GM12878 (cell line): ENCODE results near the gene MTR. TPM values are rescaled to one million over a fixed set of nuclear protein-coding genes. Genes with fewer than 3 reads are reported as not detected.

Experiments
- ATAC-seq: fragments of 200-7000 bp; cut with Tn5 transposase; 3 replicates; pipeline ENCODE4 v1.9.1; 2020; ENCODE audit warnings: mild to moderate bottlenecking, moderate library complexity
- BruUV-seq: library from RNA; stranded (reverse); fragments of 400-500 nt; replicated peaks from 2 replicates; lab custom pipeline; 2021; lab: Mats Ljungman, UMichigan
- CTCF ChIA-PET: fragments of 300-600 bp; sonication (Branson Sonifier 250); formaldehyde crosslinking; extraction: SDS; loops from one replicate; lab custom pipeline; 2021; ENCODE audit warnings: inconsistent platforms; lab: Yijun Ruan, JAX
- POLR2A ChIA-PET: fragments of 350-600 bp; formaldehyde crosslinking; extraction: SDS; loops from one replicate; lab custom pipeline; 2021; ENCODE audit warnings: inconsistent platforms; lab: Charles Lee
- RAD21 ChIA-PET: fragments of 300-600 bp; sonication (Branson Sonifier 250); formaldehyde crosslinking; loops from one replicate; lab custom pipeline; 2023; ENCODE audit warnings: antibody characterized with exemption; ENCODE audit not compliant: unreplicated experiment; lab: Charles Lee
- SMC1A ChIA-PET: fragments of 300-600 bp; sonication (Branson Sonifier 250); formaldehyde crosslinking; loops from one replicate; lab custom pipeline; 2023; ENCODE audit not compliant: unreplicated experiment, uncharacterized antibody; lab: Charles Lee
- DNase-seq: peaks from one replicate; pipeline ENCODE4 v3.0.0-alpha.2; 2011; ENCODE audit warnings: low read depth, low spot score
- FAIRE-seq: peaks from 3 replicates; lab custom pipeline; 2011; peaks lifted over from hg19 to GRCh38; lab: Jason Lieb, UNC
- H2AFZ ChIP-seq: 2 replicates; pipeline ENCODE4 v1.6.0; 2011; ENCODE audit warnings: low read depth, low read length, control low read depth; ENCODE audit not compliant: control insufficient read depth
- H3K27ac ChIP-seq: 2 replicates; pipeline ENCODE4 v1.5.1; 2011; ENCODE audit warnings: control low read depth; ENCODE audit not compliant: control insufficient read depth, insufficient read depth
- H3K27me3 ChIP-seq, 2 experiments: replicated peaks in 1 of 2; 2 replicates each; pipeline versions ENCODE4 v1.6.0 to v1.6.1; 2011; ENCODE audit warnings: low read length in 1 of 2; ENCODE audit not compliant: control insufficient read depth in 2 of 2, insufficient read depth in 2 of 2
- H3K36me3 ChIP-seq, 2 experiments: 2 replicates each; pipeline ENCODE4 v1.5.1; 2011; ENCODE audit warnings: low read length in 1 of 2; ENCODE audit not compliant: control insufficient read depth in 2 of 2, insufficient read depth in 2 of 2
- H3K4me1 ChIP-seq: 2 replicates; pipeline ENCODE4 v1.6.1; 2011; ENCODE audit warnings: mild to moderate bottlenecking, low read length, moderate library complexity, mixed read lengths; ENCODE audit not compliant: control insufficient read depth, insufficient read depth
- H3K4me2 ChIP-seq: 2 replicates; pipeline ENCODE4 v1.6.0; 2011; ENCODE audit warnings: control low read depth; ENCODE audit not compliant: control insufficient read depth, insufficient read depth
- H3K4me3 ChIP-seq: fragments of 200-600 bp; sonication (generic); 2 replicates; pipeline ENCODE4 v1.5.1; 2016
- H3K79me2 ChIP-seq: 2 replicates; pipeline ENCODE4 v1.6.0; 2011; ENCODE audit warnings: low read length; ENCODE audit not compliant: control insufficient read depth, insufficient read depth
- H3K9ac ChIP-seq: 2 replicates; pipeline ENCODE4 v1.8.0; 2011; ENCODE audit warnings: low read length, control low read depth, mixed read lengths; ENCODE audit not compliant: control insufficient read depth, insufficient read depth
- H3K9me3 ChIP-seq: replicated peaks from 3 replicates; pipeline ENCODE4 v1.5.1; 2011; ENCODE audit warnings: mild to moderate bottlenecking, low read length; ENCODE audit not compliant: control insufficient read depth, insufficient read depth
- H4K20me1 ChIP-seq: 2 replicates; pipeline ENCODE4 v1.6.0; 2011; ENCODE audit not compliant: control insufficient read depth, insufficient read depth
- BMI1 ChIP-seq: fragments of 450-650 bp; IDR thresholded peaks from 2 replicates; pipeline ENCODE4 v1.6.1; 2016; ENCODE audit warnings: mild to moderate bottlenecking, moderate library complexity, borderline replicate concordance
- DPF2 ChIP-seq: fragments of 450-650 bp; IDR thresholded peaks from 2 replicates; pipeline ENCODE4 v1.6.1; 2017; ENCODE audit warnings: mild to moderate bottlenecking
- GATAD2B ChIP-seq: fragments of 450-650 bp; conservative IDR thresholded peaks from 2 replicates; pipeline ENCODE4 v1.6.1; 2017; ENCODE audit warnings: low read depth, mild to moderate bottlenecking, moderate library complexity
- JUNB ChIP-seq: IDR thresholded peaks from 2 replicates; pipeline ENCODE4 v1.6.1; 2016; ENCODE audit warnings: antibody characterized with exemption, mild to moderate bottlenecking
- KLF5 ChIP-seq: fragments of 450-650 bp; IDR thresholded peaks from 2 replicates; pipeline ENCODE4 v1.6.1; 2014; ENCODE audit warnings: mild to moderate bottlenecking; ENCODE audit not compliant: partially characterized antibody
- LARP7 ChIP-seq: fragments of 450-650 bp; IDR thresholded peaks from 2 replicates; pipeline ENCODE4 v1.6.1; 2017; ENCODE audit warnings: mild to moderate bottlenecking
- MLLT1 ChIP-seq: fragments of 450-650 bp; IDR thresholded peaks from 2 replicates; pipeline ENCODE4 v1.6.1; 2016; ENCODE audit warnings: mild to moderate bottlenecking
- NFXL1 ChIP-seq: fragments of 450-650 bp; IDR thresholded peaks from 2 replicates; pipeline ENCODE4 v1.6.1; 2017; ENCODE audit warnings: antibody characterized with exemption, mild to moderate bottlenecking, borderline replicate concordance
- NR2C1 ChIP-seq: fragments of 450-650 bp; IDR thresholded peaks from 2 replicates; pipeline ENCODE4 v1.6.1; 2017; ENCODE audit warnings: antibody characterized with exemption, mild to moderate bottlenecking, moderate library complexity
- POLR2AphosphoS2 ChIP-seq: IDR thresholded peaks from 2 replicates; pipeline ENCODE4 v1.6.1; 2011; ENCODE audit warnings: low read depth, mild to moderate bottlenecking, low read length, improper control_type of control experiment, moderate library complexity
- POU2F2 ChIP-seq: IDR thresholded peaks from 3 replicates; pipeline ENCODE4 v1.6.1; 2011; ENCODE audit warnings: low read depth, mild to moderate bottlenecking, low read length, borderline replicate concordance
- SIX5 ChIP-seq: IDR thresholded peaks from 2 replicates; pipeline ENCODE4 v1.6.1; 2011; ENCODE audit warnings: mild to moderate bottlenecking, low read depth, low read length, moderate library complexity; ENCODE audit not compliant: severe bottlenecking
- SP1 ChIP-seq: IDR thresholded peaks from one replicate; pipeline ENCODE4 v1.6.1; 2011; ENCODE audit warnings: low read depth, low read length
- TCF12 ChIP-seq: IDR thresholded peaks from 2 replicates; pipeline ENCODE4 v1.6.1; 2011; ENCODE audit warnings: low read depth, mild to moderate bottlenecking, low read length
- ZNF217 ChIP-seq: fragments of 450-650 bp; IDR thresholded peaks from 2 replicates; pipeline ENCODE4 v1.6.1; 2017; ENCODE audit warnings: antibody characterized with exemption, mild to moderate bottlenecking
- WGBS: methylation state at CpG from one replicate; pipeline ENCODE4 v1.1.6; 2016; ENCODE audit warnings: low lambda C conversion rate; ENCODE audit not compliant: insufficient replicate concordance, insufficient coverage; ENCODE audit errors: missing lambda C conversion rate; 5-methylcytosine and 5-hydroxymethylcytosine counted together
- in situ Hi-C: fragments of 300-500 bp; cut with MboI; formaldehyde crosslinking; loops from 9 replicates; pipeline ENCODE4 v1.14.3; 2018; ENCODE audit warnings: mixed read lengths
- intact Hi-C: fragments of 100-400 bp; cut with micrococcal nuclease; formaldehyde crosslinking; loops from one replicate; pipeline ENCODE4 v1.14.2; 2022; ENCODE audit not compliant: unreplicated experiment
- polyA plus RNA-seq, 11 experiments: library from polyadenylated mRNA; depleted of rRNA in 4 of 11; unstranded in 6 of 11; stranded (reverse) in 5 of 11; fragments of >200 nt; fragmentation: Nextera tagmentation in 4 of 11; fragmentation: Illumina TruSeq in 1 of 11; extraction: Ambion mirVana in 4 of 11; extraction: Trizol in 1 of 11; gene quantifications; 1 replicate in 1 of 11; 2 replicates in 10 of 11; pipeline versions ENCODE4 v1.2.1 to v1.2.3, GENCODE V29; 2011 to 2016; ENCODE audit warnings: inconsistent platforms in 2 of 11, missing spikeins in 2 of 11, low read depth in 1 of 11
- total RNA-seq, 4 experiments: library from RNA; depleted of rRNA in 3 of 4; stranded (reverse); fragments of >200 nt in 3 of 4; fragmentation: Illumina TruSeq in 1 of 4; extraction: Trizol in 1 of 4; gene quantifications; 2 replicates each; pipeline versions ENCODE4 v1.2.1 to v1.2.3, GENCODE V29; 2013 to 2021

Gene MTR
- total and polyA plus RNA-seq, 10 of the 15 experiments (the other 5 are each of a cell fraction or from before 2014, with no cell fraction given) = 2.4 to 38.7 (median 16.5) TPM

- Histone ChIP-seq H3K4me1 (no peaks in the 10 kb centered on the region), H3K9ac (no peak overlapping the region), H3K4me3 (no peak overlapping the region), H2AFZ (no peak overlapping the region), H3K4me2 (no peak overlapping the region), H3K36me3 (peaks cover 2 to 22% of the 10 kb centered on the region in 2 experiments), H3K27ac (no peak overlapping the region), H3K27me3 (no peaks in the 10 kb centered on the region), H4K20me1 (no peaks in the 10 kb centered on the region), H3K9me3 (no peaks in the 10 kb centered on the region), H3K79me2 (no peaks in the 10 kb centered on the region)
- DNase-seq (no peak), ATAC-seq (no peak), FAIRE-seq (no peak)
- POLR2A ChIA-PET = no interaction called here
- intact Hi-C loops = no loop called here
- SMC1A ChIA-PET = no interaction called here
- in situ Hi-C loops = no loop called here
- RAD21 ChIA-PET = no interaction called here
- BruUV-seq = no TSS peak
- CTCF ChIA-PET = no interaction called here
- TF ChIP-seq KLF5 = no peak
- TF ChIP-seq JUNB = no peak
- TF ChIP-seq SP1 = no peak
- no peak for TF ChIP-seq DPF2
- no peak for TF ChIP-seq NR2C1
- no peak for TF ChIP-seq MLLT1
- no peak for TF ChIP-seq POLR2AphosphoS2
- no peak for TF ChIP-seq ZNF217
- TF ChIP-seq POU2F2 = no peak
- no peak for TF ChIP-seq SIX5
- no peak for TF ChIP-seq GATAD2B
- no peak for TF ChIP-seq LARP7
- TF ChIP-seq BMI1 = no peak
- TF ChIP-seq TCF12 = no peak
- no peak for TF ChIP-seq NFXL1
- 98% methylated on average over 2 of the region's 2 CpGs for WGBS
Measured at GRCh38 chr1:236845830-236846229, 50.7 kb downstream of the MTR start.
